Epithelial cell of proximal tubule (primary cell): ENCODE measurements around the gene BEGAIN. TPM values are rescaled to one million over a fixed set of nuclear protein-coding genes. Genes with fewer than 3 reads are reported as not detected.

Experiments
- DNase-seq: peaks from one replicate; pipeline ENCODE4 v3.0.0-alpha.2; 2011; ENCODE audit warnings: low read depth
- H3K4me3 ChIP-seq: 2 replicates; pipeline ENCODE4 v1.5.1; 2011; ENCODE audit warnings: low read depth, mild to moderate bottlenecking, low read length
- CTCF ChIP-seq: conservative IDR thresholded peaks from 2 replicates; pipeline ENCODE4 v1.5.1; 2012; ENCODE audit warnings: low read depth, mild to moderate bottlenecking, low read length
- total RNA-seq: library from RNA; depleted of rRNA; stranded (reverse); fragments of >200 nt; gene quantifications from 2 replicates; pipeline ENCODE4 v1.2.3, GENCODE V29; 2015

Gene BEGAIN
- total RNA-seq, 1 donor from 2014 or later, result 1.4 TPM

- no peak for DNase-seq
- TF ChIP-seq CTCF, result no peak
- no peak overlapping the region for H3K4me3 ChIP-seq
These were observed 84.5 kb downstream of the BEGAIN start for GRCh38 chr14:100502622-100503220.

- no peak for TF ChIP-seq CTCF
- no peak for DNase-seq
- H3K4me3 ChIP-seq, result no peak overlapping the region
These were observed 87.1 kb downstream of the BEGAIN start for GRCh38 chr14:100500128-100500527.

GRCh38 chr14:100498068-100498467 lies 89.1 kb downstream of the BEGAIN start:
- H3K4me3 ChIP-seq, result no peak overlapping the region
- no peak for DNase-seq
- no peak for TF ChIP-seq CTCF

GRCh38 chr14:100495917-100496316 lies 91.3 kb downstream of the BEGAIN start:
- H3K4me3 ChIP-seq, result no peak overlapping the region
- no peak for DNase-seq
- TF ChIP-seq CTCF, result no peak

- DNase-seq, result no peak
- no peak overlapping the region for H3K4me3 ChIP-seq
- TF ChIP-seq CTCF, result no peak
These were observed 92.6 kb downstream of the BEGAIN start for GRCh38 chr14:100494645-100495044.

GRCh38 chr14:100490252-100490651 lies 97.0 kb downstream of the BEGAIN start:
- DNase-seq, result no peak
- no peak for TF ChIP-seq CTCF
- no peak overlapping the region for H3K4me3 ChIP-seq

- H3K4me3 ChIP-seq, result no peak overlapping the region
- DNase-seq, result no peak
- TF ChIP-seq CTCF, result no peak
These were observed 99.2 kb downstream of the BEGAIN start for GRCh38 chr14:100488057-100488456.
